Activated CD8-positive, alpha-beta T cell treated with anti-CD3 and anti-CD28 coated beads for 36 hours (primary cell): ENCODE results near the gene TEX47. TPM values are rescaled to one million over a fixed set of nuclear protein-coding genes. Genes with fewer than 3 reads are reported as not detected.

ENCODE experiments used
- ATAC-seq: fragments of 200-7000 bp; cut with Tn5 transposase; one replicate; pipeline ENCODE4 v1.10.0; 2021; ENCODE audit warnings: mild to moderate bottlenecking, moderate library complexity
- CTCF ChIA-PET: fragments of 350-600 bp; sonication (Branson Sonifier 250); formaldehyde crosslinking; loops from one replicate; lab custom pipeline; 2021; ENCODE audit warnings: antibody characterized with exemption; lab: Charles Lee
- POLR2A ChIA-PET: fragments of 350-600 bp; sonication (Branson Sonifier 250); formaldehyde crosslinking; loops from one replicate; lab custom pipeline; 2021; ENCODE audit warnings: antibody characterized with exemption; lab: Charles Lee
- DNase-seq: peaks from one replicate; pipeline ENCODE4 v3.0.0-alpha.2; 2020
- H3K27ac Mint-ChIP-seq: one replicate; pipeline ENCODE4 v1.8.0; 2021; ENCODE audit warnings: mild to moderate bottlenecking, mixed read lengths
- H3K27me3 Mint-ChIP-seq: one replicate; pipeline ENCODE4 v1.8.0; 2021; ENCODE audit warnings: mixed read lengths
- H3K36me3 Mint-ChIP-seq: one replicate; pipeline ENCODE4 v1.8.0; 2021; ENCODE audit warnings: low read depth, mixed read lengths
- H3K4me1 Mint-ChIP-seq: one replicate; pipeline ENCODE4 v1.8.0; 2021; ENCODE audit warnings: low read depth, mixed read lengths
- H3K4me3 Mint-ChIP-seq: one replicate; pipeline ENCODE4 v1.8.0; 2021; ENCODE audit warnings: mild to moderate bottlenecking, moderate library complexity, mixed read lengths
- H3K9me3 Mint-ChIP-seq: one replicate; pipeline ENCODE4 v1.8.0; 2021; ENCODE audit warnings: mixed read lengths
- intact Hi-C: fragments of 100-400 bp; cut with micrococcal nuclease; formaldehyde crosslinking; loops from one replicate; pipeline ENCODE4 v1.10.0; 2022
- total RNA-seq, 2 experiments: library from RNA; stranded (reverse); gene quantifications; one replicate each; pipeline ENCODE4 v1.2.3, GENCODE V29; 2021
- TF ChIP-seq, protein P1 (sequence below): fragments of 200-600 bp; IDR thresholded peaks from one replicate; pipeline ENCODE4 v1.8.0; 2022; ENCODE audit warnings: antibody characterized with exemption, mild to moderate bottlenecking

TEX47 gene
- total RNA-seq, result not detected

GRCh38 chr7:88795553-88795952, at the start of gene TEX47:
Gene TEX47, minus strand, starts transcription at chr7:88795737. Its CDS starts 795 bp downstream, at chr7:88794942.
- DNase-seq, result no peak
- H3K4me1 Mint-ChIP-seq, result no peaks in the 10 kb centered on the region
- CTCF ChIA-PET, result no interaction called here

DNA sequence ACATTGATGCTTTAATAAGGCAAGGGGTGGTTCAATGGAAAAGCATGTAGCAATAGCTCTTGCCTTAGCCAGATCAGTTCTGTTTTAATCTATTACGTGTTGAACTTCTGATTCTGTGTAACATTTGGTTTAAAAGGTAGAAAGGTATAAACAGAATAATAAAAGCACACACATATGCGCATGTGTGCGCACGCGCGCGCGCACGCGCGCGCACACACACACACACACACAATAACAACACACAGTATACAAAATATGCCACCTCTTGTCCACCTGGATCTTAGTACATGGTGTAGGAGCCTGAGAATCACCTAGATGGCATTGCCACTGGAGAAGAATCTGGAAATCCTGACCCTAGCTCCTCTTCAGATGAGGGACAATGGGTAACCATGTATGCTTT, 49.6 kb upstream of the TEX47 start:
- Mint-ChIP-seq H3K27me3 (no peaks in the 10 kb centered on the region), H3K9me3 (no peaks in the 10 kb centered on the region), H3K27ac (no peak overlapping the region), H3K36me3 (no peaks in the 10 kb centered on the region), H3K4me1 (no peaks in the 10 kb centered on the region), H3K4me3 (no peak overlapping the region)
- intact Hi-C loops, result no loop called here
- POLR2A ChIA-PET, result no interaction called here
- TF ChIP-seq, protein P1, sequence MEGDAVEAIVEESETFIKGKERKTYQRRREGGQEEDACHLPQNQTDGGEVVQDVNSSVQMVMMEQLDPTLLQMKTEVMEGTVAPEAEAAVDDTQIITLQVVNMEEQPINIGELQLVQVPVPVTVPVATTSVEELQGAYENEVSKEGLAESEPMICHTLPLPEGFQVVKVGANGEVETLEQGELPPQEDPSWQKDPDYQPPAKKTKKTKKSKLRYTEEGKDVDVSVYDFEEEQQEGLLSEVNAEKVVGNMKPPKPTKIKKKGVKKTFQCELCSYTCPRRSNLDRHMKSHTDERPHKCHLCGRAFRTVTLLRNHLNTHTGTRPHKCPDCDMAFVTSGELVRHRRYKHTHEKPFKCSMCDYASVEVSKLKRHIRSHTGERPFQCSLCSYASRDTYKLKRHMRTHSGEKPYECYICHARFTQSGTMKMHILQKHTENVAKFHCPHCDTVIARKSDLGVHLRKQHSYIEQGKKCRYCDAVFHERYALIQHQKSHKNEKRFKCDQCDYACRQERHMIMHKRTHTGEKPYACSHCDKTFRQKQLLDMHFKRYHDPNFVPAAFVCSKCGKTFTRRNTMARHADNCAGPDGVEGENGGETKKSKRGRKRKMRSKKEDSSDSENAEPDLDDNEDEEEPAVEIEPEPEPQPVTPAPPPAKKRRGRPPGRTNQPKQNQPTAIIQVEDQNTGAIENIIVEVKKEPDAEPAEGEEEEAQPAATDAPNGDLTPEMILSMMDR, result no peak
- DNase-seq, result no peak
- CTCF ChIA-PET, result interaction anchor here (1.8 kb wide), 1 partner anchor 10 kb away, joined by 5 read pairs; no protein-coding TSS in a partner anchor
- no peak for ATAC-seq

More at GRCh38 chr7:88795553-88795952, at the start of gene TEX47:
- POLR2A ChIA-PET, result no interaction called here
- Mint-ChIP-seq H3K4me3 (no peak within 1 kb of the TSS), H3K27ac (no peak within 1 kb of the TSS), H3K27me3 (peaks cover 3% of the 10 kb centered on the region), H3K36me3 (no peaks in the 10 kb centered on the region), H3K9me3 (no peaks in the 10 kb centered on the region)
- TF ChIP-seq, protein P1, result no peak
- intact Hi-C loops, result no loop called here
- ATAC-seq, result no peak

GRCh38 chr7:88842201-88842600, 46.7 kb upstream of the TEX47 start:
- Mint-ChIP-seq H3K27me3 (no peaks in the 10 kb centered on the region), H3K4me3 (no peak overlapping the region), H3K36me3 (no peaks in the 10 kb centered on the region), H3K4me1 (no peaks in the 10 kb centered on the region), H3K9me3 (no peaks in the 10 kb centered on the region), H3K27ac (no peak overlapping the region)
- ATAC-seq (no peak), DNase-seq (no peak)
- POLR2A ChIA-PET, result no interaction called here
- CTCF ChIA-PET, result interaction anchor here (1.5 kb wide), 1 partner anchor 12 kb away, joined by 4 read pairs; no protein-coding TSS in a partner anchor
- intact Hi-C loops, result no loop called here
- TF ChIP-seq, protein P1, result no peak

GRCh38 chr7:88835147-88835728, 39.7 kb upstream of the TEX47 start:
- intact Hi-C loops, result no loop called here
- ChIA-PET POLR2A (no interaction called here), CTCF (interaction anchor here (1.0 to 1.2 kb wide), 2 partner anchors 9 to 127 kb away, joined by 3 to 5 read pairs; no protein-coding TSS in a partner anchor)
- Mint-ChIP-seq H3K4me3 (no peak overlapping the region), H3K9me3 (no peaks in the 10 kb centered on the region), H3K27me3 (no peaks in the 10 kb centered on the region), H3K36me3 (no peaks in the 10 kb centered on the region), H3K4me1 (no peaks in the 10 kb centered on the region), H3K27ac (no peak overlapping the region)
- ATAC-seq (no peak), DNase-seq (no peak)
- TF ChIP-seq, protein P1, result peak; percentile 33

- peaks cover 1% of the 10 kb centered on the region for H3K27me3 Mint-ChIP-seq
- H3K36me3 Mint-ChIP-seq, result no peaks in the 10 kb centered on the region
- intact Hi-C loops, result no loop called here
- TF ChIP-seq, protein P1, result no peak
- no peak for DNase-seq
- peaks cover 2% of the 10 kb centered on the region for H3K9me3 Mint-ChIP-seq
- H3K4me3 Mint-ChIP-seq, result no peak overlapping the region
- ChIA-PET CTCF (no interaction called here), POLR2A (no interaction called here)
- no peak for ATAC-seq
- H3K27ac Mint-ChIP-seq, result no peak overlapping the region
- H3K4me1 Mint-ChIP-seq, result no peaks in the 10 kb centered on the region
Observed at GRCh38 chr7:88826222-88826621, 30.7 kb upstream of the TEX47 start.
